Sigmoid colon (tissue), 7 donors: ENCODE results near the gene RCAN1. TPM values are rescaled to one million over a fixed set of nuclear protein-coding genes. Genes with fewer than 3 reads are reported as not detected.
"Not testable (repeated sequence)": the region's sequence is repeated elsewhere in the genome, so short reads cannot be mapped to it uniquely, and the experiment has no call there.

Experiments used
- DNase-seq: peaks from one replicate; pipeline ENCODE4 v3.0.0-alpha.2; 2019
- H3K27ac ChIP-seq, 4 donors: fragments of 200-600 bp; sonication (generic); one replicate each; pipeline ENCODE4 v1.5.1; 2016 to 2019; ENCODE audit warnings: mild to moderate bottlenecking in 1 of 4
- H3K27me3 ChIP-seq, 3 donors: fragments of 200-600 bp; sonication (generic); one replicate each; pipeline ENCODE4 v1.5.1; 2019; ENCODE audit warnings: mild to moderate bottlenecking in 1 of 3
- H3K36me3 ChIP-seq, 4 donors: fragments of 200-600 bp; sonication (generic); one replicate each; pipeline ENCODE4 v1.5.1; 2016 to 2019
- H3K4me1 ChIP-seq, 4 donors: fragments of 200-600 bp; sonication (generic); one replicate each; pipeline ENCODE4 v1.5.1; 2017 to 2019
- H3K4me3 ChIP-seq, 4 donors: fragments of 200-600 bp; sonication (generic); one replicate each; pipeline ENCODE4 v1.5.1; 2017 to 2019; ENCODE audit warnings: mild to moderate bottlenecking in 2 of 4, moderate library complexity in 1 of 4
- H3K9me3 ChIP-seq, 4 donors: fragments of 200-600 bp in 3 of 4; sonication (generic) in 3 of 4; one replicate each; pipeline versions ENCODE4 v1.5.1 to v1.6.1; 2013 to 2019
- CTCF ChIP-seq, 4 experiments: fragments of 450-650 bp in 3 of 4; fragments of 200-600 bp in 1 of 4; IDR thresholded peaks; one replicate each; pipeline ENCODE4 v1.5.1; 2016 to 2019; ENCODE audit warnings: antibody characterized with exemption in 4 of 4, mild to moderate bottlenecking in 3 of 4, moderate library complexity in 2 of 4
- EP300 ChIP-seq, 4 donors: sonication (generic); formaldehyde crosslinking; IDR thresholded peaks; one replicate each; pipeline ENCODE4 v1.6.1; 2017; ENCODE audit warnings: antibody characterized with exemption in 4 of 4
- POLR2A ChIP-seq, 2 donors: fragments of 450-650 bp; IDR thresholded peaks; one replicate each; pipeline ENCODE4 v1.6.1; 2016; ENCODE audit warnings: antibody characterized with exemption in 2 of 2, mild to moderate bottlenecking in 2 of 2, moderate library complexity in 2 of 2
- POLR2AphosphoS5 ChIP-seq, 4 donors: sonication (generic); formaldehyde crosslinking; IDR thresholded peaks; one replicate each; pipeline ENCODE4 v1.6.1; 2017; ENCODE audit warnings: antibody characterized with exemption in 4 of 4
- WGBS, 2 donors: extraction: QIAGEN DNeasy Blood & Tissue Kit; methylation state at CpG; one replicate each; pipeline ENCODE4 v1.1.7; 2013; 5-methylcytosine and 5-hydroxymethylcytosine counted together
- intact Hi-C: fragments of 100-400 bp; cut with DNase I; formaldehyde crosslinking; loops from one replicate; pipeline ENCODE4 v1.15.1; 2023
- polyA plus RNA-seq, 3 donors: library from polyadenylated mRNA; stranded (reverse); fragments of 200-250 nt; gene quantifications; one replicate each; pipeline ENCODE4 v1.2.3, GENCODE V29; 2013
- total RNA-seq, 4 donors: library from RNA; depleted of rRNA; stranded (reverse); fragments of >200 nt; gene quantifications; one replicate each; pipeline ENCODE4 v1.1.0, GENCODE V29; 2016
- donor health status: healthy with polysubstance abuse.
- donor health status: Bipolar disorder and iron deficiency.
- donor health status: healthy.

The RCAN1 gene
- total and polyA plus RNA-seq, 7 donors = 21.4 to 148 (median 38.3) TPM

GRCh38 chr21:34567604-34568155 lies 47.2 kb downstream of the RCAN1 start:
- TF ChIP-seq POLR2A (IDR thresholded peaks at IDR 0.05) = no peak
- no peak for TF ChIP-seq EP300 (IDR thresholded peaks at IDR 0.05)
- no peak for TF ChIP-seq POLR2AphosphoS5 (IDR thresholded peaks at IDR 0.05)
- no peak for TF ChIP-seq CTCF (IDR thresholded peaks at IDR 0.05)
- WGBS, 2 donors = 95 to 96% methylated on average over 10 of the region's 10 CpGs
- Histone ChIP-seq H3K4me3 (no peak overlapping the region), H3K27ac (no peak overlapping the region), H3K27me3 (no peaks in the 10 kb centered on the region), H3K36me3 (no peaks in the 10 kb centered on the region), H3K9me3 (no peaks in the 10 kb centered on the region), H3K4me1 (peaks cover 0 to 8% (median 4%) of the 10 kb centered on the region in 4 donors)
- DNase-seq = no peak
- intact Hi-C loops = no loop called here

- no peaks in the 10 kb centered on the region for H3K27me3 ChIP-seq
Measured at GRCh38 chr21:34565238-34565637, 49.7 kb downstream of the RCAN1 start.

GRCh38 chr21:34563370-34563769 lies 51.5 kb downstream of the RCAN1 start:
- H3K4me3 ChIP-seq, H3K27me3 ChIP-seq, H3K36me3 ChIP-seq, intact Hi-C loops, H3K9me3 ChIP-seq, DNase-seq, H3K27ac ChIP-seq: not testable (repeated sequence)
- WGBS, 2 donors = 87 to 91% methylated on average over 2 of the region's 2 CpGs
- H3K4me1 ChIP-seq = peaks cover 0 to 10% (median 4%) of the 10 kb centered on the region in 4 donors

More at GRCh38 chr21:34565238-34565637, 49.7 kb downstream of the RCAN1 start:
- intact Hi-C loops = no loop called here
- peaks cover 0 to 8% (median 4%) of the 10 kb centered on the region in 4 donors for H3K4me1 ChIP-seq
- TF ChIP-seq CTCF (IDR thresholded peaks at IDR 0.05) = no peak
- TF ChIP-seq POLR2A (IDR thresholded peaks at IDR 0.05) = no peak
- no peak for TF ChIP-seq POLR2AphosphoS5 (IDR thresholded peaks at IDR 0.05)
- TF ChIP-seq EP300 (IDR thresholded peaks at IDR 0.05) = no peak
- no peak for DNase-seq
- H3K27ac ChIP-seq = no peak overlapping the region
- H3K36me3 ChIP-seq = no peaks in the 10 kb centered on the region
- WGBS, 2 donors = 96% methylated on average over 4 of the region's 4 CpGs
- no peaks in the 10 kb centered on the region for H3K9me3 ChIP-seq
- H3K4me3 ChIP-seq = no peak overlapping the region

GRCh38 chr21:34561806-34562205 lies 53.1 kb downstream of the RCAN1 start:
- H3K27ac ChIP-seq = no peak overlapping the region
- no peaks in the 10 kb centered on the region for H3K27me3 ChIP-seq
- intact Hi-C loops = no loop called here
- H3K9me3 ChIP-seq = no peaks in the 10 kb centered on the region
- peaks cover 0 to 10% (median 4%) of the 10 kb centered on the region in 4 donors for H3K4me1 ChIP-seq
- TF ChIP-seq CTCF (IDR thresholded peaks at IDR 0.05) = no peak
- no peak for TF ChIP-seq POLR2A (IDR thresholded peaks at IDR 0.05)
- no peak for TF ChIP-seq POLR2AphosphoS5 (IDR thresholded peaks at IDR 0.05)
- TF ChIP-seq EP300 (IDR thresholded peaks at IDR 0.05) = no peak
- H3K36me3 ChIP-seq = no peaks in the 10 kb centered on the region
- WGBS, 2 donors = 86 to 92% methylated on average over 7 of the region's 7 CpGs
- no peak for DNase-seq
- no peak overlapping the region for H3K4me3 ChIP-seq

GRCh38 chr21:34560609-34561008 lies 54.3 kb downstream of the RCAN1 start:
- no peak for TF ChIP-seq CTCF (IDR thresholded peaks at IDR 0.05)
- no peak for TF ChIP-seq POLR2AphosphoS5 (IDR thresholded peaks at IDR 0.05)
- TF ChIP-seq EP300 (IDR thresholded peaks at IDR 0.05) = no peak
- TF ChIP-seq POLR2A (IDR thresholded peaks at IDR 0.05) = no peak
- no peak overlapping the region for H3K27ac ChIP-seq
- no peak for DNase-seq
- intact Hi-C loops = no loop called here
- H3K27me3 ChIP-seq = no peaks in the 10 kb centered on the region
- no peak overlapping the region for H3K4me3 ChIP-seq
- peaks cover 0 to 10% (median 4%) of the 10 kb centered on the region in 4 donors for H3K4me1 ChIP-seq
- no peaks in the 10 kb centered on the region for H3K9me3 ChIP-seq
- no peaks in the 10 kb centered on the region for H3K36me3 ChIP-seq
- WGBS, 2 donors = 0% methylated on average over 1 of the region's 1 CpG
